ENCODE data around the gene MCMBP. TPM values are rescaled to one million over a fixed set of nuclear protein-coding genes. Genes with fewer than 3 reads are reported as not detected.
A peak's percentile ranks its signal among the peaks of the same experiment; 100 is the strongest.
"Not testable (repeated sequence)": the region's sequence is repeated elsewhere in the genome, so short reads cannot be mapped to it uniquely, and the experiment has no call there.

The MCMBP gene
- total and polyA plus RNA-seq, 10 donors, result 14.2 to 67.6 (median 47.7) TPM

- Histone ChIP-seq H3K4me1 (peaks cover 0 to 8% (median 5%) of the 10 kb centered on the region in 6 donors), H3K9me3 (no peaks in the 10 kb centered on the region), H3K36me3 (no peaks in the 10 kb centered on the region), H3K27me3 (replicated peaks in 1 of 7) (no peaks in the 10 kb centered on the region), H3K4me3 (no peak overlapping the region), H3K27ac (no peak overlapping the region)
- DNase-seq, result no peak
- intact Hi-C loops (cut with DNase I; ENCODE audit: low total_unique reads), result no loop called here
- 71 to 88% (median 77%) methylated on average over 2 of the region's 2 CpGs for WGBS, 5 donors
- TF ChIP-seq CTCF (IDR thresholded peaks at IDR 0.05 in 8 of 11, conservative IDR thresholded peaks at IDR 0.05 in 3 of 11), result no peak
- no peak for TF ChIP-seq POLR2AphosphoS5 (IDR thresholded peaks at IDR 0.05)
- TF ChIP-seq POLR2A (IDR thresholded peaks at IDR 0.05), result no peak
Observed at GRCh38 chr10:119878524-119878923, 5.9 kb upstream of the MCMBP start.

GRCh38 chr10:119872860-119873681, 428 bp upstream of the MCMBP start:
- no peaks in the 10 kb centered on the region for H3K27me3 ChIP-seq (replicated peaks in 1 of 7)
- 0 to 1% (median 1%) methylated on average over 40 to 75 of the region's 75 CpGs for WGBS, 5 donors
- intact Hi-C loops (cut with DNase I; ENCODE audit: low total_unique reads), result no loop called here

GRCh38 chr10:119871881-119872609, 598 bp downstream of the MCMBP start:
- intact Hi-C loops (cut with DNase I; ENCODE audit: low total_unique reads), result no loop called here
- peaks cover 23 to 62% (median 51%) of the 10 kb centered on the region in 6 donors for H3K4me1 ChIP-seq
- WGBS, 5 donors, result 0 to 1% (median 0%) methylated on average over 10 to 56 of the region's 56 CpGs
- H3K4me3 ChIP-seq, result peak overlapping the region; percentile 69 to 97 (median 90)
- H3K27me3 ChIP-seq (replicated peaks in 1 of 7), result no peaks in the 10 kb centered on the region
- TF ChIP-seq CTCF (IDR thresholded peaks at IDR 0.05 in 8 of 11, conservative IDR thresholded peaks at IDR 0.05 in 3 of 11), result no peak
- TF ChIP-seq POLR2A (IDR thresholded peaks at IDR 0.05), result no peak
- peak in 2 of 3 donors; percentile 45 to 56 for TF ChIP-seq POLR2AphosphoS5 (IDR thresholded peaks at IDR 0.05)
- H3K27ac ChIP-seq, result peak overlapping the region; percentile 82 to 96 (median 93)
- H3K9me3 ChIP-seq, result no peaks in the 10 kb centered on the region
- H3K36me3 ChIP-seq, result no peaks in the 10 kb centered on the region
- DNase-seq, result peak; percentile 93

More at GRCh38 chr10:119872860-119873681, 428 bp upstream of the MCMBP start:
- H3K27ac ChIP-seq, result peak overlapping the region; percentile 82 to 96 (median 93)
- H3K4me1 ChIP-seq, result peaks cover 23 to 53% (median 42%) of the 10 kb centered on the region in 6 donors
- peak in 2 of 3 donors; percentile 36 to 62 for TF ChIP-seq POLR2A (IDR thresholded peaks at IDR 0.05)
- peak in 2 of 11 experiments; percentile 25 to 46 for TF ChIP-seq CTCF (IDR thresholded peaks at IDR 0.05 in 8 of 11, conservative IDR thresholded peaks at IDR 0.05 in 3 of 11)
- peak; percentile 84 to 90 (median 88) for TF ChIP-seq POLR2AphosphoS5 (IDR thresholded peaks at IDR 0.05)
- peak overlapping the region; percentile 69 to 97 (median 90) for H3K4me3 ChIP-seq
- H3K9me3 ChIP-seq, result no peaks in the 10 kb centered on the region
- no peaks in the 10 kb centered on the region for H3K36me3 ChIP-seq
- peak; percentile 98 for DNase-seq

GRCh38 chr10:119869398-119869797, 3.2 kb downstream of the MCMBP start:
- H3K9me3 ChIP-seq; H3K27ac ChIP-seq; H3K4me3 ChIP-seq; intact Hi-C loops (cut with DNase I; ENCODE audit: low total_unique reads); H3K27me3 ChIP-seq (replicated peaks in 1 of 7); DNase-seq; H3K36me3 ChIP-seq: not testable (repeated sequence)
- H3K4me1 ChIP-seq, result peaks cover 23 to 87% (median 57%) of the 10 kb centered on the region in 6 donors
- 83 to 92% (median 85%) methylated on average over 4 of the region's 4 CpGs for WGBS, 5 donors

Data from spleen (tissue), 11 donors.